IMR-90 (cell line): ENCODE results near the gene MORC1.

ENCODE experiments used
- CHD1 ChIP-seq: IDR thresholded peaks from 2 replicates; pipeline ENCODE4 v1.6.1; 2012; ENCODE audit warnings: low read depth, low read length, improper control_type of control experiment
- CTCF ChIP-seq: conservative IDR thresholded peaks from 2 replicates; pipeline ENCODE4 v1.5.1; 2012; ENCODE audit warnings: mild to moderate bottlenecking, low read depth, low read length, improper control_type of control experiment
- ELK1 ChIP-seq: fragments of 150-350 bp; IDR thresholded peaks from 2 replicates; pipeline ENCODE4 v1.6.1; 2016; ENCODE audit warnings: low read depth, mild to moderate bottlenecking, low read length, moderate library complexity, borderline replicate concordance
- MAFK ChIP-seq: IDR thresholded peaks from 2 replicates; pipeline ENCODE4 v1.6.1; 2012; ENCODE audit warnings: low read depth, low read length, improper control_type of control experiment
- MXI1 ChIP-seq: IDR thresholded peaks from 2 replicates; pipeline ENCODE4 v1.6.1; 2012; ENCODE audit warnings: low read depth, mild to moderate bottlenecking, low read length, moderate library complexity, borderline replicate concordance
- NFE2L2 ChIP-seq: fragments of 150-350 bp; IDR thresholded peaks from 2 replicates; pipeline ENCODE4 v1.6.1; 2016; ENCODE audit warnings: low read depth, mild to moderate bottlenecking, low read length
- POLR2A ChIP-seq: IDR thresholded peaks from 2 replicates; pipeline ENCODE4 v1.6.1; 2012; ENCODE audit warnings: mild to moderate bottlenecking, low read depth, low read length
- RAD21 ChIP-seq: IDR thresholded peaks from 2 replicates; pipeline ENCODE4 v1.6.1; 2012; ENCODE audit warnings: low read length, improper control_type of control experiment
- SMC3 ChIP-seq: fragments of 150-350 bp; IDR thresholded peaks from 2 replicates; pipeline ENCODE4 v1.6.1; 2016; ENCODE audit warnings: low read depth, mild to moderate bottlenecking, antibody characterized with exemption, low read length, moderate library complexity
- USF2 ChIP-seq: fragments of 150-350 bp; IDR thresholded peaks from 2 replicates; pipeline ENCODE4 v1.6.1; 2017; ENCODE audit warnings: mild to moderate bottlenecking, antibody characterized with exemption, low read length, low read depth

GRCh38 chr3:109154979-109155378, 37.0 kb upstream of the MORC1 start:
- TF ChIP-seq CTCF (no peak), NFE2L2 (no peak), RAD21 (no peak), POLR2A (no peak), CHD1 (no peak), MAFK (no peak), USF2 (no peak), ELK1 (no peak), MXI1 (no peak), SMC3 (no peak)
